Bronchial smooth muscle cell (primary cell): Measurements from ENCODE around the gene MKNK2. TPM values are rescaled to one million over a fixed set of nuclear protein-coding genes. Genes with fewer than 3 reads are reported as not detected.

Experiments
- total RNA-seq: library from RNA; depleted of rRNA; stranded (reverse); fragments of >200 nt; gene quantifications from 2 replicates; pipeline ENCODE4 v1.2.1, GENCODE V29; 2014

The MKNK2 gene
- 77.2 and 206 TPM in 2 replicates for total RNA-seq

DNA sequence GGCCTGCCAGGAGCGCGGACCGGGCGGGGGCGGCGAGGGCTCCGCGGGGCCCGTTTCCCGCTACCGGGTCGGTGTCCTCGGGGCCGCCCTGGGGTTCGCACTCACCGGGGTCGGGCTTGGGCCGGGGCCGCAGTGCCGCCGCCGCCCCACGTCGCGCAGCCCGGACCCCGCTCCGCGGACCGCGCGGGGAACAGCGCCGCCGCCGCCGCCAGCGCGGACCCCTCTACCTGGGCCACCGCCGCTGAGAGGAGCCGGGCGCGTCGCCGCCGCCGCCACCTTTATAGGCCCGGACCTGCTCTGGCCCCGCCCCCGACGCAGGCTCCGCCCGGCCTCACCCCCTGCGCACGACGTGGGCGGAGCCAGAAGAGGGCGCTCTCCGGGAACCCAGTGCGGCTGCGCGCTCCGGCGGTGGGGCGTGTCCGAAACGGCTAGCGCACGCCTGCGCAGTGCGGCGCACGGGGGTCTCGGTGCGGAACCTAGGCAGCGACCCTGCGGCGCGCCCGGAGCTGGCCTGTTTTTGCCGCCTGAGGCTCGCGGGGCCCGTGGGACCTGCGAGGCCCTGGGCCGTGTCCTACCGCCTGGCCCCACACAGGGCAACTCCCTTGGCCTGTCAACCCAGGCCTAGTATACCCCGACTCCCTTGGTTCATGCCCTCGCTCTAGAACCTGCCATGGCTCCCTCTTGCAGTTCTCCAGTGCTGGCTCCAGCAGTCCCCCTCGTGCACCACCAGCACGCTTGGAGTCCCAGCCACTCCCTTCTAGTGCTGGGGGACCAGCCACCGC lies at the start of gene MKNK2:
TSS of gene MKNK2 (minus strand) at position 254 of the 782 bp plus-strand sequence. CDS start 393 bp downstream, outside the sequence.

DNA sequence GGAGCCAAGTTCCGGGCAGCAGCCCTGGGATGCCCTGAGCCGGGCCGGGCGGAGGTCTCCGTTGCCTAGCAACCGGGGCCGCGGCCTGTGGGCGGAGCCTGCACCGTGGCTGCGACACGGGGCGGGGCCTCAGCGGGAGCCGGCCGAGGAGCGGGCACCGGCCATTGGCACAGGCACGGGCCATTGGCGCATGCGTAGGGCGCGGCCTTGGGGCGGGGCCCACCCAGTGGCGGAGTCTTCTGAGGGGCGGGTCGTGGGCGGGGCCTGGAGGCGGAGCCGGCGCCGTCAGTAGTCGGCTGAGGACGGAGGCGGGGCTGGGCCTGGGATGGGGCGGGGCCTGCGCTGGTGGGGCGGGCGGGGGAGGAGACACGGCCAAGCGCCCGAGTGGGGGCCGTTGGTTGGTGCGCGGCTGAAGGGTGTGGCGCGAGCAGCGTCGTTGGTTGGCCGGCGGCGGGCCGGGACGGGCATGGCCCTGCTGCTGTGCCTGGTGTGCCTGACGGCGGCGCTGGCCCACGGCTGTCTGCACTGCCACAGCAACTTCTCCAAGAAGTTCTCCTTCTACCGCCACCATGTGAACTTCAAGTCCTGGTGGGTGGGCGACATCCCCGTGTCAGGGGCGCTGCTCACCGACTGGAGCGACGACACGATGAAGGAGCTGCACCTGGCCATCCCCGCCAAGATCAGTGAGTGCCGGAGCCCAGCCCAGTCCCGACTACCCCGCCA lies 45.6 kb upstream of the MKNK2 start, which contains the start of gene IZUMO4:
TSS of gene IZUMO4 (plus strand) at position 436 of the 723 bp plus-strand sequence. CDS start at position 467, 31 bp downstream.

DNA sequence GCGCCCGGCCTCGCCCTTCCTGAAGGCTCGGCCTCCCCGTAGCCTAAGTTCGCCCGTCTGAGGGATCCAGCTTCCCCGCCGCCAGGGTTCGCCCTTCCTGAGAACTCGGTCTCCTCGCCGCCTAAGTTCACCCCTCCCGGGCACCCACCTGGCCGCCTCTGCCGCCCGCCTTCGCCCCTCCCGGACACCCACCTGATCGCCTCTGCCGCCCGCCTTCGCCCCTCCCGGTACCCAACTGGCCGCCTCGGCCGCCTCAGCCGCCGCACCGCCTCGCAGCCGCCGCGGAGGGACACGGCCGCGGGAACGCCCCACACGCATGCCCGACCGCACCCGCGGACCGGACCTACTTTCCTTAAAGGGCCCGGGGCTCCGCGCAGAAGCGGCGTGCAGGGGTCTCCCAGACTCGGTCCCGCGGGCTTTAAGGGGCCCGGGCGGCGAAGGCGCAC lies 45.0 kb upstream of the MKNK2 start, which contains the start of gene MOB3A:
TSS of gene MOB3A (minus strand) at position 293 of the 446 bp plus-strand sequence. CDS start 17,766 bp downstream, outside the sequence.

DNA sequence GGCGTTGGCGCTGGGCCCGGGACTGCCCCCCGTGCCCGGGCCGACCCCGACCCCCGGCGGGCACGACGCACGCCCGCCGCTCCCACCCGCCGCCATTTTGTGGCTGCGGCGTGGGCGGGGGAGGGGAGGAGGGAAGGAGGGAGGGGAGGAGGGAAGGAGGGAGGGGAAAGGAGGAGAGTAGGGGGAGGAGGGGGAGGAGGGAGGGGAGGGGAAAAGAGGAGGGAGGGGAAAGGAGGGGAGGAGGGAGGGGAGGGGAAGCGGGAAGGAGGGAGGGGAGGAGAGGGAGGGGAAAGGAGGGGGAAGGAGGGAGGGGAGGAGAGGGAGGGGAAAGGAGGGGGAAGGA lies 35.5 kb downstream of the MKNK2 start, which contains the start of gene BTBD2:
TSS of gene BTBD2 (minus strand) at position 107 of the 343 bp plus-strand sequence. CDS start at position 96, 11 bp downstream.

Other genes with a start within 250 kb of the MKNK2 start
- 0.95 and 1.9 TPM in 2 replicates for gene ATP8B3, start 239.0 kb downstream of the MKNK2 start, total RNA-seq
- 2.4 and 3.3 TPM in 2 replicates for gene REXO1, start 202.8 kb downstream of the MKNK2 start, total RNA-seq
- gene KLF16, start 187.7 kb downstream of the MKNK2 start, total RNA-seq: 1.3 and 2.5 TPM in 2 replicates
- gene ABHD17A, start 165.7 kb downstream of the MKNK2 start, total RNA-seq: 85.9 and 88.2 TPM in 2 replicates
- gene ADAT3, start 145.8 kb downstream of the MKNK2 start, total RNA-seq: 1.4 and 1.7 TPM in 2 replicates
- gene SCAMP4, start 145.8 kb downstream of the MKNK2 start, total RNA-seq: 14.1 and 24.0 TPM in 2 replicates
- gene CSNK1G2, start 110.1 kb downstream of the MKNK2 start, total RNA-seq: 39.4 and 62.3 TPM in 2 replicates
- 55.0 and 66.6 TPM in 2 replicates for gene BTBD2, start 35.5 kb downstream of the MKNK2 start, total RNA-seq
- 12.1 and 19.2 TPM in 2 replicates for gene MOB3A, start 45.1 kb upstream of the MKNK2 start, total RNA-seq
- 1.7 and 1.9 TPM in 2 replicates for gene IZUMO4, start 45.7 kb upstream of the MKNK2 start, total RNA-seq
- 69.8 and 80.8 TPM in 2 replicates for gene AP3D1, start 100.3 kb upstream of the MKNK2 start, total RNA-seq
- 2.5 and 5.8 TPM in 2 replicates for gene DOT1L, start 112.7 kb upstream of the MKNK2 start, total RNA-seq
- gene PLEKHJ1, start 185.1 kb upstream of the MKNK2 start, total RNA-seq: 32.8 and 48.1 TPM in 2 replicates
- 24.6 and 27.6 TPM in 2 replicates for gene SF3A2, start 185.6 kb upstream of the MKNK2 start, total RNA-seq
- gene AMH, start 198.1 kb upstream of the MKNK2 start, total RNA-seq: 0.16 and 0.17 TPM in 2 replicates
- gene JSRP1, start 205.2 kb upstream of the MKNK2 start, total RNA-seq: not detected in 2 replicates
- not detected in 2 replicates for gene PEAK3, start 230.9 kb upstream of the MKNK2 start, total RNA-seq